ENCODE data around the gene NEK1.
"Not testable (repeated sequence)": the region's sequence is repeated elsewhere in the genome, so short reads cannot be mapped to it uniquely, and the experiment has no call there.

NEK1 gene

DNA sequence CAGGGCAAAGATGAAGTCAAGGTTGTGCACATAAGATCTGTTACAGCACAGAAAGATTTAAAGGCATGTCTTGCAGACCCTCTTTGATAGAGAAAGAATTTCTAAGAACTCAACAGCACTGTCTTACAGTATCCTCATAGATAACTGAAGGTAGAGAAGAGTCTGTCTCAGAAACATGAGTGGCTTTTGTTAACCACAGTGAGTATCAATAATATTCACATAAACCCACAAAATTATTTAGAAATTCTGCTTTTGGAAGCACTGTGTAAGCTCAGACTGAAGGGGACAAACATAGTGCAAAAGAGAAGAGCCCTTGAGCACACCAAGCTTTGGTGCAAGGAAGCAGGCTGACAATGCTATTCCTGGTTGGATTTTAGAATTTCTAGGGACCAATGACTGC is 175.6 kb downstream of the NEK1 start:
- Histone ChIP-seq H2AFZ (ENCODE audit: low read length) (no peak overlapping the region), H3K27me3 (ENCODE audit: insufficient read depth, low read length, poor library complexity, severe bottlenecking) (no peaks in the 10 kb centered on the region), H3K36me3 (ENCODE audit: insufficient read depth, low read length) (0 out of 2 replicates have a peak, but pooled peaks cover 4% of the 10 kb centered on the region), H3K4me1 (ENCODE audit: insufficient read depth, low read length, poor library complexity, severe bottlenecking) (no peaks in the 10 kb centered on the region), H3K9me3 (ENCODE audit: insufficient read depth, low read depth, low read length) (no peaks in the 10 kb centered on the region), H4K20me1 (ENCODE audit: insufficient read depth, low read length, poor library complexity, severe bottlenecking) (no peaks in the 10 kb centered on the region), H3K79me2 (ENCODE audit: insufficient read depth, low read length) (no peaks in the 10 kb centered on the region), H3K9me2 (replicated peaks; ENCODE audit: low read depth, low read length) (no peaks in the 10 kb centered on the region), H3K9ac (ENCODE audit: low read depth, low read length, poor library complexity, severe bottlenecking) (no peak overlapping the region), H3K4me3 (ENCODE audit: low read length, poor library complexity, severe bottlenecking) (no peak overlapping the region), H3F3A (ENCODE audit: low read depth) (no peaks in the 10 kb centered on the region), H3K4me2 (ENCODE audit: low read depth, low read length, poor library complexity, severe bottlenecking) (no peak overlapping the region)
- no peak for TF ChIP-seq EZH2phosphoT487 (IDR thresholded peaks at IDR 0.05; ENCODE audit: borderline replicate concordance)
- TF ChIP-seq, protein P1, sequence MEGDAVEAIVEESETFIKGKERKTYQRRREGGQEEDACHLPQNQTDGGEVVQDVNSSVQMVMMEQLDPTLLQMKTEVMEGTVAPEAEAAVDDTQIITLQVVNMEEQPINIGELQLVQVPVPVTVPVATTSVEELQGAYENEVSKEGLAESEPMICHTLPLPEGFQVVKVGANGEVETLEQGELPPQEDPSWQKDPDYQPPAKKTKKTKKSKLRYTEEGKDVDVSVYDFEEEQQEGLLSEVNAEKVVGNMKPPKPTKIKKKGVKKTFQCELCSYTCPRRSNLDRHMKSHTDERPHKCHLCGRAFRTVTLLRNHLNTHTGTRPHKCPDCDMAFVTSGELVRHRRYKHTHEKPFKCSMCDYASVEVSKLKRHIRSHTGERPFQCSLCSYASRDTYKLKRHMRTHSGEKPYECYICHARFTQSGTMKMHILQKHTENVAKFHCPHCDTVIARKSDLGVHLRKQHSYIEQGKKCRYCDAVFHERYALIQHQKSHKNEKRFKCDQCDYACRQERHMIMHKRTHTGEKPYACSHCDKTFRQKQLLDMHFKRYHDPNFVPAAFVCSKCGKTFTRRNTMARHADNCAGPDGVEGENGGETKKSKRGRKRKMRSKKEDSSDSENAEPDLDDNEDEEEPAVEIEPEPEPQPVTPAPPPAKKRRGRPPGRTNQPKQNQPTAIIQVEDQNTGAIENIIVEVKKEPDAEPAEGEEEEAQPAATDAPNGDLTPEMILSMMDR (conservative IDR thresholded peaks at IDR 0.05; ENCODE audit: low read length) = no peak

DNA sequence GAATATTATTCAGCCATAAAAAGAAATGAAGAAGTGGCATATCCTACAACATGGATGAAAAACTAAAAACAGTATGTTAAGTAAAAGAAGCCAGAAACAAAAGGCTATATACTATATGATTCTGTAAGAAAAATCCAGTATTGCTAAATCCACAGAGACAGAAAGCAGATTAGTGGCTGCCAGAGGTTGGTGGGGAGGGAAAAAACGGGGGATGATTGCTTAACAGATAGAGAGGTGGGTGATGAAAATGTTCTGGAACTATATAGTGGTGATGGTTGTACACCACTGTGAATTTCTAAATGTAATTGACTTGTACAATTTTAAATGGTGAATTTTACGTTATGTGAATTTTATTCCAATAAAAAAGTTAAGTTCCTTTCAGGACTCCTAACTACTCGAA is 184.0 kb downstream of the NEK1 start:
- Histone ChIP-seq H3K4me1 (ENCODE audit: insufficient read depth, low read length, poor library complexity, severe bottlenecking) (no peaks in the 10 kb centered on the region), H3K4me2 (ENCODE audit: low read depth, low read length, poor library complexity, severe bottlenecking) (no peak overlapping the region), H3K9me3 (ENCODE audit: insufficient read depth, low read depth, low read length) (no peaks in the 10 kb centered on the region), H4K20me1 (ENCODE audit: insufficient read depth, low read length, poor library complexity, severe bottlenecking) (no peaks in the 10 kb centered on the region), H3K9ac (ENCODE audit: low read depth, low read length, poor library complexity, severe bottlenecking) (no peak overlapping the region), H3K27me3 (ENCODE audit: insufficient read depth, low read length, poor library complexity, severe bottlenecking) (no peaks in the 10 kb centered on the region), H2AFZ (ENCODE audit: low read length) (no peak overlapping the region), H3K36me3 (ENCODE audit: insufficient read depth, low read length) (peaks cover 9% of the 10 kb centered on the region; the same call in 1 of the 2 replicates), H3K4me3 (ENCODE audit: low read length, poor library complexity, severe bottlenecking) (no peak overlapping the region), H3F3A (ENCODE audit: low read depth) (no peaks in the 10 kb centered on the region), H3K79me2 (ENCODE audit: insufficient read depth, low read length) (no peaks in the 10 kb centered on the region), H3K9me2 (replicated peaks; ENCODE audit: low read depth, low read length) (no peaks in the 10 kb centered on the region)
- no peak for TF ChIP-seq EZH2phosphoT487 (IDR thresholded peaks at IDR 0.05; ENCODE audit: borderline replicate concordance)
- TF ChIP-seq, protein P1 (conservative IDR thresholded peaks at IDR 0.05; ENCODE audit: low read length) = no peak

DNA sequence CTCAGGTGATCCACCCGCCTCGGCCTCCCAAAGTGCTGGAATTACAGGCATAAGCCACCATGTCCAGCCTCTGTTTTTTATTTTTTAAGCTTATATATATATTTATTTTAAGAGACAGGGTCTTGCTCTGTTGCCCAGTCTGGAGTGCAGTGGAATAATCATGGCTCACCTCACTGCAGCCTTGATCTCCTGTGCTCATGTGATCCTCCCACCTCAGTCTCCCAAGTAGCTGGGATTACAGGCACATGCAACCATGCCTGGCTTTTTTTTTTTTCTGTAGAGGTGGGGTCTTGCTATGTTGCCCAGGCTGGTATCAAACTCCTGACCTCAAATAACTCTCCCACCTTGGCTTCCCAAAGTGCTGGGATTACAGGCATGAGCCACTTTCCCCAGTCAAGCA is 184.7 kb downstream of the NEK1 start:
- H3K9me3 ChIP-seq (ENCODE audit: insufficient read depth, low read depth, low read length); H3K9ac ChIP-seq (ENCODE audit: low read depth, low read length, poor library complexity, severe bottlenecking); H2AFZ ChIP-seq (ENCODE audit: low read length); H3K36me3 ChIP-seq (ENCODE audit: insufficient read depth, low read length); H4K20me1 ChIP-seq (ENCODE audit: insufficient read depth, low read length, poor library complexity, severe bottlenecking); H3K4me2 ChIP-seq (ENCODE audit: low read depth, low read length, poor library complexity, severe bottlenecking); H3K79me2 ChIP-seq (ENCODE audit: insufficient read depth, low read length); H3K9me2 ChIP-seq (replicated peaks; ENCODE audit: low read depth, low read length); H3K4me1 ChIP-seq (ENCODE audit: insufficient read depth, low read length, poor library complexity, severe bottlenecking); H3F3A ChIP-seq (ENCODE audit: low read depth); H3K27me3 ChIP-seq (ENCODE audit: insufficient read depth, low read length, poor library complexity, severe bottlenecking); H3K4me3 ChIP-seq (ENCODE audit: low read length, poor library complexity, severe bottlenecking): not testable (repeated sequence)

DNA sequence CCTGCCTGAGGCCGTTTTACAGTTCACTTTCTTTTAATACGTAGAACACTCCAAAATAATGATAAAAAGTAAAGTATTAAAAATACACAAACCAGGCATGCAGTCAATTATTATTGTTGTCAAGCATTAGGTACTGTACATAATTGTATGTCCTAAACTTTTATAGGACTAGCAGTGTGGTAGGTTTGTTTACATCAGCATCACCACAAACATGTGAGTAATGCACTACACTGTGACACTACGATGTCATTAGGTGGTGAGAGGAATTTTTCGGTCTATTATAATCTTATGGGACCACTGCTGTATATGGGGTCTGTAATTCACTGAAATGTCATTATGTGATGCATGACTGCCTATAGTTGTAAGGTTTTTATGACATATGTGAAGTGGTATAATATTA is 192.1 kb downstream of the NEK1 start:
- H3K27me3 ChIP-seq (ENCODE audit: insufficient read depth, low read length, poor library complexity, severe bottlenecking) = no peaks in the 10 kb centered on the region
- H3K4me3 ChIP-seq (ENCODE audit: low read length, poor library complexity, severe bottlenecking) = no peak overlapping the region
- H3K79me2 ChIP-seq (ENCODE audit: insufficient read depth, low read length) = no peaks in the 10 kb centered on the region
- no peak overlapping the region for H3K4me2 ChIP-seq (ENCODE audit: low read depth, low read length, poor library complexity, severe bottlenecking)
- no peak overlapping the region for H3K9ac ChIP-seq (ENCODE audit: low read depth, low read length, poor library complexity, severe bottlenecking)
- no peaks in the 10 kb centered on the region for H4K20me1 ChIP-seq (ENCODE audit: insufficient read depth, low read length, poor library complexity, severe bottlenecking)
- TF ChIP-seq, protein P1 (conservative IDR thresholded peaks at IDR 0.05; ENCODE audit: low read length) = no peak
- no peak for TF ChIP-seq EZH2phosphoT487 (IDR thresholded peaks at IDR 0.05; ENCODE audit: borderline replicate concordance)
- H3K4me1 ChIP-seq (ENCODE audit: insufficient read depth, low read length, poor library complexity, severe bottlenecking) = no peaks in the 10 kb centered on the region
- no peaks in the 10 kb centered on the region for H3K9me3 ChIP-seq (ENCODE audit: insufficient read depth, low read depth, low read length)
- H3K36me3 ChIP-seq (ENCODE audit: insufficient read depth, low read length) = peaks cover 13% of the 10 kb centered on the region; the same call in 1 of the 2 replicates
- H2AFZ ChIP-seq (ENCODE audit: low read length) = no peak overlapping the region
- H3F3A ChIP-seq (ENCODE audit: low read depth) = no peaks in the 10 kb centered on the region
- H3K9me2 ChIP-seq (replicated peaks; ENCODE audit: low read depth, low read length) = no peaks in the 10 kb centered on the region

All from Loucy (cell line).